Adrenal gland (tissue), 12 donors: ENCODE data around the gene RAB11FIP2. TPM values are rescaled to one million over a fixed set of nuclear protein-coding genes. Genes with fewer than 3 reads are reported as not detected.

Experiments
- DNase-seq, 7 donors: peaks; one replicate each; pipeline ENCODE4 v3.0.0-alpha.2; 2019 to 2020
- H3K27ac ChIP-seq, 5 donors: fragments of 200-600 bp; sonication (generic) in 4 of 5; 1 replicate in 3 of 5; 2 replicates in 2 of 5; pipeline versions ENCODE4 v1.5.1 to v1.8.0; 2016 to 2020; ENCODE audit warnings: mild to moderate bottlenecking in 1 of 5
- H3K27me3 ChIP-seq: fragments of 200-600 bp; 2 replicates; pipeline ENCODE4 v1.8.0; 2021
- H3K36me3 ChIP-seq, 2 donors: fragments of 200-600 bp; replicated peaks in 1 of 2; 1 replicate in 1 of 2; 2 replicates in 1 of 2; pipeline versions ENCODE4 v1.5.1 to v1.8.0; 2018 to 2022
- H3K4me1 ChIP-seq, 2 donors: fragments of 200-600 bp; replicated peaks in 1 of 2; 1 replicate in 1 of 2; 2 replicates in 1 of 2; pipeline versions ENCODE4 v1.5.1 to v1.8.0; 2018 to 2021
- H3K4me3 ChIP-seq, 4 donors: fragments of 200-600 bp; sonication (generic) in 3 of 4; one replicate each; pipeline ENCODE4 v1.5.1; 2016 to 2018
- H3K9me3 ChIP-seq, 3 donors: fragments of 200-600 bp; sonication (generic) in 1 of 3; replicated peaks in 1 of 3; 1 replicate in 2 of 3; 2 replicates in 1 of 3; pipeline versions ENCODE4 v1.5.1 to v1.8.0; 2016 to 2021
- CTCF ChIP-seq, 6 experiments: fragments of 450-650 bp in 4 of 6; fragments of 200-600 bp in 2 of 6; sonication (generic) in 1 of 6; IDR thresholded peaks; 1 replicate in 5 of 6; 2 replicates in 1 of 6; pipeline versions ENCODE4 v1.5.1 to v1.8.0; 2016 to 2021; ENCODE audit warnings: antibody characterized with exemption in 6 of 6, mild to moderate bottlenecking in 2 of 6, moderate library complexity in 1 of 6
- POLR2A ChIP-seq, 2 donors: fragments of 450-650 bp; IDR thresholded peaks; one replicate each; pipeline ENCODE4 v1.6.1; 2017; ENCODE audit warnings: antibody characterized with exemption in 2 of 2, mild to moderate bottlenecking in 2 of 2, moderate library complexity in 1 of 2
- WGBS, 4 donors: extraction: QIAGEN DNeasy Blood & Tissue Kit in 2 of 4; methylation state at CpG; one replicate each; pipeline versions ENCODE4 v1.1.5 to v1.1.7; 2013 to 2017; 5-methylcytosine and 5-hydroxymethylcytosine counted together
- intact Hi-C, 2 donors: fragments of 100-400 bp; cut with DNase I; formaldehyde crosslinking; loops; one replicate each; pipeline versions ENCODE4 v1.14.1 to v1.15.0; 2022 to 2023
- polyA plus RNA-seq, 3 donors: library from polyadenylated mRNA; stranded (reverse); fragments of 200-250 nt in 2 of 3; fragments of 350-450 nt in 1 of 3; fragmentation: Illumina TruSeq in 1 of 3; extraction: RNeasy Lipid Tissue Mini Kit (QIAGEN cat#74804) in 1 of 3; gene quantifications; one replicate each; pipeline ENCODE4 v1.2.3, GENCODE V29; 2013 to 2014
- total RNA-seq, 9 donors: library from RNA; depleted of rRNA in 4 of 9; stranded (reverse); fragments of >200 nt in 4 of 9; fragments of 120-200 nt in 1 of 9; fragmentation: NEBNext Ultra II Directional in 1 of 9; extraction: Animal tissue kit (Norgen Biotek cat#: 25700) in 1 of 9; gene quantifications; one replicate each; pipeline versions ENCODE4 v1.1.0 to v1.2.4, GENCODE V29; 2013 to 2023
- donor health status: healthy with polysubstance abuse.
- donor health status: Bipolar disorder and iron deficiency.
- donor health status: DM: yes; HTN: yes; CAD: no.
- donor health status: DM: no; HTN: no; CAD: no.
- donor health status: DM: no; HTN: no; CAD: no.
- donor health status: DM: yes; HTN: yes; CAD: no.

Gene RAB11FIP2
- total and polyA plus RNA-seq, 12 donors, result 1.8 to 30.8 (median 17.7) TPM

- no peak overlapping the region for H3K4me3 ChIP-seq
- DNase-seq, result no peak
- H3K27ac ChIP-seq, result no peak overlapping the region
- TF ChIP-seq POLR2A (IDR thresholded peaks at IDR 0.05), result no peak
- no peaks in the 10 kb centered on the region for H3K4me1 ChIP-seq
- intact Hi-C loops, result no loop called here
- H3K27me3 ChIP-seq, result no peaks in the 10 kb centered on the region
- H3K9me3 ChIP-seq, result no peaks in the 10 kb centered on the region
- H3K36me3 ChIP-seq, result no peaks in the 10 kb centered on the region
Observed at GRCh38 chr10:117987244-117987909, 59.4 kb downstream of the RAB11FIP2 start.

DNA sequence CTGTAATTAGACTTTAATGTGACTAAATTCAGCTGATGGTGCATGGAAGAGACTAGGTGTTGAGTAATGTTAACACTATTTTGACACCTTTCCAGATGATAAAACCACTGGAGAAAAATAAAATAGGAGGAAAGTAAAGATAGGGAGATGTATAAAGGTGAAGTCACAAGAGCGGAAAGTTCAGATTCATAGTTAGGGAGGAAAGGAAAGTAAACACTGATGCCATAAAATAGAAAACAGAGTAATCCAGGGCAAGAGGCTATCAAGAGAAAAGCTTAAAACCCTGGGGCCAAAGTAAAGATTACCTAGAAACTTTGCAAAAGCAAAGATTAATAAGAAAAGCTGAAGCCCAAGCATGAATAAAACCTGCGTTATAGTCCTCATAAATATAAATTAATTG, 62.8 kb downstream of the RAB11FIP2 start:
- Histone ChIP-seq H3K27me3 (no peaks in the 10 kb centered on the region), H3K4me1 (no peaks in the 10 kb centered on the region), H3K9me3 (no peaks in the 10 kb centered on the region), H3K27ac (no peak overlapping the region), H3K36me3 (no peaks in the 10 kb centered on the region), H3K4me3 (no peak overlapping the region)
- TF ChIP-seq POLR2A (IDR thresholded peaks at IDR 0.05), result no peak
- TF ChIP-seq CTCF (IDR thresholded peaks at IDR 0.05), result no peak
- intact Hi-C loops, result no loop called here
- no peak for DNase-seq
- 58 to 69% (median 63%) methylated on average over 2 of the region's 2 CpGs for WGBS, 4 donors

DNA sequence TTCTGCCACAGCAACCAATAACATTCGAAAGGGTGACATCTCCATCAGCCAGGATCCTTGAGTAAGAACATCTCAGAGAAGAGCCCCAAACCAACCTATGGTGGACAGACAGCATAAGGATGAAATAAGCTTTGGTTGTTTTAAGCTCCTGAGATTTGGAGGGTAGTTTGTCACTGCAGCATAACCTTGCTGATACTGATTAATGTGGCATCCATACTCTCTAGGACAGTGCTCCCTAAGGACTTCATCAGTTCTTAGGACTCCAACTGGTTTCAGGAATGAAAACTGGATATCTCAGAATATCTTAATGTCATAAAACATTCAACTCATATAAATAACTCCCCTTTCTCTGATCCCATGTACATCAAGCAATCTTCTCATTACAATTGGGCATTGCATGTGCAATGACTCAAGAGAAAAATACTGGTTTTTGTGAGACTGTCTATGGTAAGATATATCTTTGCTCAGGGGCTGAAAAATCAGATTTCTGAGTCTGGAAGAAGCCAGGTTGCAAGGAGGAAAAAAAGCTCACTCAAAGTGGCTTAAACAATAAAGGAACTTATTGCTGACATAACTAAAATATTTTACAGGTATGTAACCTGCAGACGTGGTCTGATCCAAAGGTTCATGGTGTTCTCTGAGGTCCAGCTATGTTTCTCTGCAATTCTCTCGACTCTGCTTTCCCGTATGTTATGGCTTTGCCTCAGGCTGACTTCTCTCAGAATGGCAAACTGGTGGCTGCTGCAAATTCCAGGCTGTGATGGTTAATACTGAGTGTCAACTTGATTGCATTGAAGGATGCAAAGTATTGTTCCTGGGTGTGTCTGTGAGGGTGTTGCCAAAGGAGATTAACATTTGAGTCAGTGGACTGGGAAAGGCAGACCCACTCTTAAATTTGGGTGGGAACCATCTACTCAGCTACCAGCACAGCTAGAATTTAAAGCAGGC, 65.7 kb downstream of the RAB11FIP2 start:
- 72 to 83% (median 80%) methylated on average over 4 of the region's 4 CpGs for WGBS, 4 donors
- no peaks in the 10 kb centered on the region for H3K27me3 ChIP-seq
- H3K27ac ChIP-seq, result no peak overlapping the region
- no peak for TF ChIP-seq POLR2A (IDR thresholded peaks at IDR 0.05)
- TF ChIP-seq CTCF (IDR thresholded peaks at IDR 0.05), result no peak
- H3K4me1 ChIP-seq, result no peaks in the 10 kb centered on the region
- H3K36me3 ChIP-seq, result no peaks in the 10 kb centered on the region
- no peak overlapping the region for H3K4me3 ChIP-seq
- intact Hi-C loops, result no loop called here
- no peaks in the 10 kb centered on the region for H3K9me3 ChIP-seq
- no peak for DNase-seq

DNA sequence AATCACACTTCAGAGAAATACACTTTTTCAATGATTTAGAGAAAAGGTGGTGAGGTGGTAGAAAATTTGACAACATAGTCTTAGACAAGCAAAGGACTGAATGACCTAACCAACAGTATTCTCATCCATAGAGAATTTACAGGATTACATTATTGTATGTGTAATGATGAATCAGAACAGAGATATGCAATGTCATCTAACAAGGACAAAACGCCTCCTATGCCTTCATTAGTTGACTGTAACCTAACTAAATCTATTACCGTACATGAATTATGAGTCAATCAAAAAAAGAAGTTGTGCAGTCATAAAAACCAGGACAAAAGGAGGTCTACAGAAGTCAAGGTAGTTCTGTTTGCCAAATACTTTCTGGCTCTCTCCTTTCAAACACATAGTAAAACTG, 66.5 kb downstream of the RAB11FIP2 start:
- Histone ChIP-seq H3K27me3 (no peaks in the 10 kb centered on the region), H3K36me3 (no peaks in the 10 kb centered on the region), H3K4me1 (no peaks in the 10 kb centered on the region), H3K4me3 (no peak overlapping the region), H3K27ac (no peak overlapping the region), H3K9me3 (no peaks in the 10 kb centered on the region)
- WGBS, 4 donors, result 41 to 65% (median 54%) methylated on average over 2 of the region's 2 CpGs
- DNase-seq, result no peak
- TF ChIP-seq POLR2A (IDR thresholded peaks at IDR 0.05) (no peak), CTCF (IDR thresholded peaks at IDR 0.05) (no peak)
- intact Hi-C loops, result no loop called here
